OCI-LY7 (cell line): Measurements from ENCODE around the gene CASK. TPM values are rescaled to one million over a fixed set of nuclear protein-coding genes. Genes with fewer than 3 reads are reported as not detected.

Experiments used
- BruUV-seq: library from RNA; stranded (reverse); fragments of 400-500 nt; replicated peaks from 2 replicates; lab custom pipeline; 2021; lab: Mats Ljungman, UMichigan
- CTCF ChIA-PET: fragments of 300-600 bp; sonication (Branson Sonifier 250); formaldehyde crosslinking; loops from one replicate; lab custom pipeline; 2022; ENCODE audit warnings: antibody characterized with exemption; ENCODE audit not compliant: unreplicated experiment; lab: Charles Lee
- POLR2A ChIA-PET: fragments of 300-600 bp; sonication (Branson Sonifier 250); formaldehyde crosslinking; loops from one replicate; lab custom pipeline; 2022; ENCODE audit warnings: antibody characterized with exemption; lab: Charles Lee
- DNase-seq: peaks from one replicate; pipeline ENCODE4 v3.0.0-alpha.2; 2015; ENCODE audit warnings: low spot score
- H2AFZ ChIP-seq: fragments of 200-600 bp; sonication (generic), shearing (Covaris generic); 2 replicates; pipeline ENCODE4 v1.6.1; 2014; ENCODE audit warnings: mild to moderate bottlenecking, antibody characterized with exemption, low read length, moderate library complexity
- H3K27ac ChIP-seq: fragments of 200-600 bp; sonication (generic); 2 replicates; pipeline ENCODE4 v1.5.1; 2014; ENCODE audit warnings: mixed run types, low read depth, mild to moderate bottlenecking, moderate library complexity, low read length, inconsistent platforms; ENCODE audit not compliant: poor library complexity, severe bottlenecking
- H3K36me3 ChIP-seq: fragments of 200-600 bp; sonication (generic); 2 replicates; pipeline ENCODE4 v1.6.1; 2014; ENCODE audit warnings: mild to moderate bottlenecking, antibody characterized with exemption, low read length, moderate library complexity, mixed read lengths; ENCODE audit not compliant: insufficient read depth
- H3K4me1 ChIP-seq: fragments of 200-600 bp; sonication (generic); 2 replicates; pipeline ENCODE4 v1.5.1; 2014; ENCODE audit warnings: mild to moderate bottlenecking, low read length; ENCODE audit not compliant: insufficient read depth, poor library complexity, severe bottlenecking
- H3K4me2 ChIP-seq: fragments of 200-600 bp; sonication (generic); 2 replicates; pipeline ENCODE4 v1.6.1; 2014; ENCODE audit warnings: mild to moderate bottlenecking, low read length
- H3K4me3 ChIP-seq: fragments of 200-600 bp; sonication (generic); 2 replicates; pipeline ENCODE4 v1.5.1; 2014; ENCODE audit warnings: mild to moderate bottlenecking, low read depth, low read length; ENCODE audit not compliant: poor library complexity, severe bottlenecking
- H3K79me2 ChIP-seq: fragments of 200-600 bp; sonication (generic); 2 replicates; pipeline ENCODE4 v1.6.1; 2016; ENCODE audit warnings: low read depth, mild to moderate bottlenecking, low read length, moderate library complexity, mixed read lengths; ENCODE audit not compliant: insufficient read depth
- H3K9me2 ChIP-seq: fragments of 200-600 bp; sonication (generic); 2 replicates; pipeline ENCODE4 v1.6.1; 2016; ENCODE audit warnings: mild to moderate bottlenecking, low read length, mixed read lengths; ENCODE audit not compliant: insufficient read depth
- H3K9me3 ChIP-seq: fragments of 200-600 bp; sonication (generic); 2 replicates; pipeline ENCODE4 v1.6.1; 2014; ENCODE audit warnings: mild to moderate bottlenecking, mixed run types, low read length, mixed read lengths
- H4K20me1 ChIP-seq: fragments of 200-600 bp; sonication (generic); 2 replicates; pipeline ENCODE4 v1.6.1; 2014; ENCODE audit warnings: mild to moderate bottlenecking, antibody characterized with exemption, low read length, moderate library complexity, mixed read lengths; ENCODE audit not compliant: insufficient read depth
- EZH2phosphoT487 ChIP-seq: fragments of 200-600 bp; sonication (generic); IDR thresholded peaks from 2 replicates; pipeline ENCODE4 v1.6.1; 2018; ENCODE audit warnings: low read depth, borderline replicate concordance, mild to moderate bottlenecking, mixed run types, antibody characterized with exemption, low read length, moderate library complexity, mixed read lengths
- intact Hi-C: fragments of 100-400 bp; cut with micrococcal nuclease; formaldehyde crosslinking; loops from one replicate; pipeline ENCODE4 v1.10.0; 2022; ENCODE audit not compliant: unreplicated experiment
- total RNA-seq, 2 experiments: library from RNA; depleted of rRNA in 1 of 2; stranded (reverse); fragments of >200 nt in 1 of 2; shearing (Covaris generic) in 1 of 2; gene quantifications; 2 replicates each; pipeline ENCODE4 v1.2.3, GENCODE V29; 2014 to 2022
- TF ChIP-seq, protein P1 (sequence below): fragments of 200-600 bp; sonication (generic); conservative IDR thresholded peaks from 2 replicates; pipeline ENCODE4 v1.5.1; 2014; ENCODE audit warnings: mild to moderate bottlenecking, antibody characterized with exemption, low read length, moderate library complexity, mixed read lengths

The CASK gene
- total RNA-seq, 2 experiments from 2014 or later = 18.6 to 29.4 TPM

GRCh38 chrX:41559235-41560052 lies 363.9 kb downstream of the CASK start:
- Histone ChIP-seq H2AFZ (no peak overlapping the region), H3K4me1 (peaks cover 20% of the 10 kb centered on the region), H3K9me3 (no peaks in the 10 kb centered on the region), H3K79me2 (no peaks in the 10 kb centered on the region), H3K4me3 (no peak overlapping the region), H3K4me2 (no peak overlapping the region), H3K27ac (no peak overlapping the region), H3K36me3 (no peaks in the 10 kb centered on the region), H4K20me1 (no peaks in the 10 kb centered on the region), H3K9me2 (no peaks in the 10 kb centered on the region)
- CTCF ChIA-PET = interaction anchor here (0.5 kb wide), 1 partner anchor 363 kb away, joined by 13 read pairs; no protein-coding TSS in a partner anchor
- POLR2A ChIA-PET = no interaction called here
- TF ChIP-seq, protein P1, sequence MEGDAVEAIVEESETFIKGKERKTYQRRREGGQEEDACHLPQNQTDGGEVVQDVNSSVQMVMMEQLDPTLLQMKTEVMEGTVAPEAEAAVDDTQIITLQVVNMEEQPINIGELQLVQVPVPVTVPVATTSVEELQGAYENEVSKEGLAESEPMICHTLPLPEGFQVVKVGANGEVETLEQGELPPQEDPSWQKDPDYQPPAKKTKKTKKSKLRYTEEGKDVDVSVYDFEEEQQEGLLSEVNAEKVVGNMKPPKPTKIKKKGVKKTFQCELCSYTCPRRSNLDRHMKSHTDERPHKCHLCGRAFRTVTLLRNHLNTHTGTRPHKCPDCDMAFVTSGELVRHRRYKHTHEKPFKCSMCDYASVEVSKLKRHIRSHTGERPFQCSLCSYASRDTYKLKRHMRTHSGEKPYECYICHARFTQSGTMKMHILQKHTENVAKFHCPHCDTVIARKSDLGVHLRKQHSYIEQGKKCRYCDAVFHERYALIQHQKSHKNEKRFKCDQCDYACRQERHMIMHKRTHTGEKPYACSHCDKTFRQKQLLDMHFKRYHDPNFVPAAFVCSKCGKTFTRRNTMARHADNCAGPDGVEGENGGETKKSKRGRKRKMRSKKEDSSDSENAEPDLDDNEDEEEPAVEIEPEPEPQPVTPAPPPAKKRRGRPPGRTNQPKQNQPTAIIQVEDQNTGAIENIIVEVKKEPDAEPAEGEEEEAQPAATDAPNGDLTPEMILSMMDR = no peak
- no peak for TF ChIP-seq EZH2phosphoT487
- no TSS peak for BruUV-seq
- no peak for DNase-seq
- intact Hi-C loops = loop anchor here (10.0 kb wide), 1 partner anchor 285 kb away; no protein-coding TSS in a partner anchor

DNA sequence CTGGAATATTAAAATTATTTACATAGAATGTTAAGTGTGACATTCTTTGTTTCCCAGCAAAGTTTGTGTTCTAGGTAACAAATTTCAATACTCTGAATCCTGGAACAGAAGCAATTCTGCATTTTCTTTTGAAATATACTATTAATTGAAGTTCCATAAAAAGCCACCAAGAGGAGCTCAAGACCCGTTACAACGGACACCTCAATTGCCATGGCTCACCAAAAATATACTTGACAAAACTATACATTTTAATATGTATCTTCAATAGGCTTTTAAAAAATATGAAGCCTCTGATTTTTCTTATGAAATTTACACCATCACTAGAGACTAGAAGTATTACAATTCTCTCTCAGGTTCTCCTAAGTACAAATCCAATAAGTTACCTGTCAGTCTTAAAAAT lies 364.8 kb downstream of the CASK start:
- Histone ChIP-seq H3K79me2 (no peaks in the 10 kb centered on the region), H3K4me2 (peak overlapping the region; percentile 12; the same call in 1 of the 2 replicates), H3K4me1 (peaks cover 20% of the 10 kb centered on the region), H2AFZ (no peak overlapping the region), H3K27ac (no peak overlapping the region), H3K9me3 (no peaks in the 10 kb centered on the region), H3K4me3 (no peak overlapping the region), H3K36me3 (no peaks in the 10 kb centered on the region), H4K20me1 (no peaks in the 10 kb centered on the region), H3K9me2 (no peaks in the 10 kb centered on the region)
- TF ChIP-seq, protein P1 = peak; percentile 80
- no peak for TF ChIP-seq EZH2phosphoT487
- intact Hi-C loops = loop anchor here (1.0 to 10.0 kb wide), 3 partner anchors 176 to 284 kb away; no protein-coding TSS in a partner anchor
- BruUV-seq = no TSS peak
- CTCF ChIA-PET = no interaction called here
- POLR2A ChIA-PET = interaction anchor here (0.6 kb wide), 1 partner anchor 54 kb away, joined by 5 read pairs; no protein-coding TSS in a partner anchor
- peak; percentile 41 for DNase-seq

DNA sequence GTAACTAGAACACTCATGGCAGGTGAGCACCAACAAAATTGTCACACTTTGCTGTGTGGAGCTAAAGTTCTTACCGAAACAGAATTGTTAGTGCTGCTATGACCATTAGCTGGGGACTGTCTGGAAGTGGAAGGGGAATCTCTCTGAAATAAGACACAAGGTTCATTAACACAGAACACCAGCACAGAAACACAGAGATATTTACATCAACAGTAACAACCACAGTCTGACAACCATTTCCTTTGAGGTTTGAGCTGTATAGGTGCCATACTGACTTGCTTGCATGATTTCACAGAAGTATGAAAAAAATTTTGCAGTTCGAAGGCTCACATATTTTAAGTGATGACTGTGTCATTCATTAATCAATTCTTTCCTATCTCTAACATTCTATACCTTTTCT lies 366.4 kb downstream of the CASK start:
- no peaks in the 10 kb centered on the region for H4K20me1 ChIP-seq
- intact Hi-C loops = loop anchor here (10.0 kb wide), 1 partner anchor 282 kb away; no protein-coding TSS in a partner anchor
- no peak overlapping the region for H3K27ac ChIP-seq
- ChIA-PET CTCF (no interaction called here), POLR2A (no interaction called here)
- no peaks in the 10 kb centered on the region for H3K79me2 ChIP-seq
- H3K4me1 ChIP-seq = peaks cover 20% of the 10 kb centered on the region
- TF ChIP-seq EZH2phosphoT487 = no peak
- H3K4me2 ChIP-seq = peak overlapping the region; percentile 20; the same call in 1 of the 2 replicates
- no peaks in the 10 kb centered on the region for H3K36me3 ChIP-seq
- no TSS peak for BruUV-seq
- H3K4me3 ChIP-seq = no peak overlapping the region
- no peak overlapping the region for H2AFZ ChIP-seq
- DNase-seq = peak; percentile 11
- H3K9me2 ChIP-seq = no peaks in the 10 kb centered on the region
- H3K9me3 ChIP-seq = no peaks in the 10 kb centered on the region
